SK-N-SH (cell line): ENCODE results near the gene DPF1. TPM values are rescaled to one million over a fixed set of nuclear protein-coding genes. Genes with fewer than 3 reads are reported as not detected.

Experiments used
- CTCF ChIA-PET: fragments of 300-600, 350-600 bp; formaldehyde crosslinking; extraction: SDS; loops from one replicate; lab custom pipeline; 2021; lab: Yijun Ruan, JAX
- POLR2A ChIA-PET: fragments of 350-600 bp; sonication (Branson Sonifier 250); formaldehyde crosslinking; extraction: SDS; loops from one replicate; lab custom pipeline; 2020; ENCODE audit warnings: antibody characterized with exemption, inconsistent platforms; lab: Yijun Ruan, JAX
- DNase-seq: peaks from one replicate; pipeline ENCODE4 v3.0.0; 2012
- H2AFZ ChIP-seq: fragments of 200-600 bp; sonication (generic); 2 replicates; pipeline ENCODE4 v1.8.1; 2016; ENCODE audit warnings: antibody characterized with exemption, mild to moderate bottlenecking, low read depth
- H3F3A ChIP-seq: fragments of 200-600 bp; sonication (generic); replicated peaks from 2 replicates; pipeline ENCODE3; 2016; ENCODE audit warnings: antibody characterized with exemption, mild to moderate bottlenecking; ENCODE audit not compliant: insufficient read depth
- H3K27ac ChIP-seq, 2 experiments: fragments of 200-500 bp in 1 of 2; fragments of 200-600 bp in 1 of 2; sonication (Bioruptor generic) in 1 of 2; sonication (generic), shearing (Covaris generic) in 1 of 2; 2 replicates each; pipeline versions ENCODE4 v1.5.1 to v1.6.1; 2014 to 2016; ENCODE audit warnings: low read depth in 2 of 2, inconsistent platforms in 1 of 2, low read length in 1 of 2, mild to moderate bottlenecking in 1 of 2, mixed read lengths in 1 of 2
- H3K27me3 ChIP-seq: fragments of 200-600 bp; sonication (generic), shearing (Covaris generic); 2 replicates; pipeline ENCODE4 v1.6.1; 2016; ENCODE audit warnings: mixed run types; ENCODE audit not compliant: insufficient read depth
- H3K36me3 ChIP-seq, 2 experiments: fragments of 200-500 bp in 1 of 2; fragments of 200-600 bp in 1 of 2; sonication (Bioruptor generic) in 1 of 2; sonication (generic) in 1 of 2; replicated peaks in 1 of 2; 2 replicates each; pipeline versions ENCODE3 to v1.5.1; 2014 to 2016; ENCODE audit warnings: low read length in 1 of 2, mild to moderate bottlenecking in 1 of 2; ENCODE audit not compliant: insufficient read depth in 2 of 2, control insufficient read depth in 1 of 2
- H3K4me1 ChIP-seq, 2 experiments: fragments of 200-500 bp in 1 of 2; fragments of 200-600 bp in 1 of 2; sonication (Bioruptor generic) in 1 of 2; sonication (generic), shearing (Covaris generic) in 1 of 2; 2 replicates each; pipeline versions ENCODE4 v1.5.1 to v1.6.1; 2014 to 2016; ENCODE audit warnings: low read depth in 1 of 2, low read length in 1 of 2, mixed run types in 1 of 2; ENCODE audit not compliant: insufficient read depth in 2 of 2, control insufficient read depth in 1 of 2
- H3K4me2 ChIP-seq: fragments of 200-600 bp; sonication (generic), shearing (Covaris generic); 2 replicates; pipeline ENCODE4 v1.6.1; 2017; ENCODE audit warnings: mixed run types
- H3K4me3 ChIP-seq, 2 experiments: fragments of 200-500 bp in 1 of 2; fragments of 200-600 bp in 1 of 2; sonication (Bioruptor generic) in 1 of 2; sonication (generic), shearing (Covaris generic) in 1 of 2; 2 replicates each; pipeline versions ENCODE4 v1.5.1 to v1.8.1; 2014 to 2016; ENCODE audit warnings: low read depth in 2 of 2, inconsistent platforms in 1 of 2, low read length in 1 of 2, mild to moderate bottlenecking in 1 of 2, mixed read lengths in 1 of 2, moderate library complexity in 1 of 2
- H3K79me2 ChIP-seq: fragments of 200-600 bp; sonication (generic); 2 replicates; pipeline ENCODE4 v1.8.1; 2017; ENCODE audit warnings: mild to moderate bottlenecking; ENCODE audit not compliant: insufficient read depth
- H3K9ac ChIP-seq: fragments of 200-600 bp; sonication (generic); 2 replicates; pipeline ENCODE4 v1.6.1; 2017; ENCODE audit warnings: mixed run types
- H3K9me2 ChIP-seq: fragments of 200-600 bp; sonication (generic); 2 replicates; pipeline ENCODE4 v1.6.1; 2017; ENCODE audit warnings: mixed run types
- H3K9me3 ChIP-seq: fragments of 200-600 bp; sonication (generic); 2 replicates; pipeline ENCODE4 v1.6.1; 2017; ENCODE audit warnings: mixed run types, mild to moderate bottlenecking, moderate library complexity
- H4K20me1 ChIP-seq: fragments of 200-600 bp; sonication (generic); 2 replicates; pipeline ENCODE4 v1.6.1; 2017; ENCODE audit warnings: mild to moderate bottlenecking, mixed run types; ENCODE audit not compliant: insufficient read depth
- CHD2 ChIP-seq: fragments of 150-350 bp; IDR thresholded peaks from 2 replicates; pipeline ENCODE4 v1.6.1; 2018; ENCODE audit warnings: low read length; ENCODE audit not compliant: partially characterized antibody
- CTCF ChIP-seq: fragments of 200-600 bp; sonication (generic); IDR thresholded peaks from 2 replicates; pipeline ENCODE4 v1.6.1; 2017; ENCODE audit warnings: antibody characterized with exemption, mild to moderate bottlenecking, moderate library complexity
- ELF1 ChIP-seq: IDR thresholded peaks from 2 replicates; pipeline ENCODE4 v1.4.0; 2012
- FOSL2 ChIP-seq: IDR thresholded peaks from 2 replicates; pipeline ENCODE4 v1.4.0; 2012; ENCODE audit warnings: low read depth, mild to moderate bottlenecking, moderate library complexity, borderline replicate concordance
- IRF3 ChIP-seq: fragments of 150-350 bp; IDR thresholded peaks from 2 replicates; pipeline ENCODE4 v1.6.1; 2016; ENCODE audit warnings: mild to moderate bottlenecking, low read depth, low read length
- MAX ChIP-seq: IDR thresholded peaks from 2 replicates; pipeline ENCODE4 v1.4.0; 2012; ENCODE audit warnings: low read depth
- MXI1 ChIP-seq: IDR thresholded peaks from 2 replicates; pipeline ENCODE4 v1.6.1; 2012; ENCODE audit warnings: mild to moderate bottlenecking, low read depth, low read length, improper control_type of control experiment
- PBX3 ChIP-seq: IDR thresholded peaks from 2 replicates; pipeline ENCODE4; 2012
- POLR2AphosphoS5 ChIP-seq: IDR thresholded peaks from 2 replicates; pipeline ENCODE4 v1.6.1; 2012; ENCODE audit warnings: low read depth, low read length
- RAD21 ChIP-seq: IDR thresholded peaks from 2 replicates; pipeline ENCODE4 v1.6.1; 2012; ENCODE audit warnings: mild to moderate bottlenecking, low read length
- REST ChIP-seq: IDR thresholded peaks from 2 replicates; pipeline ENCODE4 v1.6.1; 2012; ENCODE audit warnings: mild to moderate bottlenecking, low read depth, low read length, moderate library complexity
- SIN3A ChIP-seq: IDR thresholded peaks from 2 replicates; pipeline ENCODE4 v1.6.1; 2012; ENCODE audit warnings: low read depth, mild to moderate bottlenecking, low read length, moderate library complexity, borderline replicate concordance
- SMC3 ChIP-seq: IDR thresholded peaks from 2 replicates; pipeline ENCODE4 v1.6.1; 2012; ENCODE audit warnings: low read depth, low read length, improper control_type of control experiment
- TAF1 ChIP-seq: IDR thresholded peaks from 2 replicates; pipeline ENCODE4 v1.6.1; 2012; ENCODE audit warnings: low read depth, mild to moderate bottlenecking, low read length, moderate library complexity, borderline replicate concordance
- USF1 ChIP-seq: IDR thresholded peaks from 2 replicates; pipeline ENCODE4 v1.4.0; 2012; ENCODE audit warnings: low read depth, borderline replicate concordance
- YY1 ChIP-seq: IDR thresholded peaks from 2 replicates; pipeline ENCODE4 v1.4.0; 2012; ENCODE audit warnings: low read depth, mild to moderate bottlenecking
- ZBTB33 ChIP-seq: IDR thresholded peaks from 2 replicates; pipeline ENCODE4 v1.4.0; 2012; ENCODE audit warnings: low read depth, borderline replicate concordance
- WGBS: methylation state at CpG from one replicate; pipeline ENCODE4 v1.1.6; 2017; ENCODE audit warnings: low lambda C conversion rate; 5-methylcytosine and 5-hydroxymethylcytosine counted together
- polyA plus RNA-seq, 3 experiments: library from polyadenylated mRNA; depleted of rRNA; stranded (reverse); fragments of >200 nt; gene quantifications; 2 replicates each; pipeline ENCODE4 v1.2.3, GENCODE V29; 2012

The DPF1 gene
- polyA plus RNA-seq (2012; rRNA removed) = 4.3 and 4.8 TPM in 2 replicates
- 3.0 and 3.9 TPM in 2 replicates for polyA plus RNA-seq (2012; cell fraction: cytosol; rRNA removed)
- polyA plus RNA-seq (2012; cell fraction: nucleus; rRNA removed) = 12.6 and 17.8 TPM in 2 replicates

GRCh38 chr19:38224014-38224862, at the start of gene DPF1:
Gene DPF1 (minus strand): TSS chr19:38224222. CDS start chr19:38224142, 80 bp downstream.
- Histone ChIP-seq H2AFZ (peak within 1 kb of the TSS; percentile 77), H3K9me2 (no peaks in the 10 kb centered on the region), H3K4me2 (peak within 1 kb of the TSS; percentile 81), H3K36me3 (no peaks in the 10 kb centered on the region), H3K79me2 (peaks cover 7% of the 10 kb centered on the region; the same call in 1 of the 2 replicates), H3K4me3 (peak within 1 kb of the TSS; percentile 53 to 65), H3K27ac (peak within 1 kb of the TSS in 1 of 2 experiments; percentile 31; a peak in 1 of 4 replicates), H3K4me1 (peaks cover 0 to 9% of the 10 kb centered on the region in 2 experiments; a peak in 1 of 4 replicates), H3K9ac (peak within 1 kb of the TSS; percentile 67), H4K20me1 (no peaks in the 10 kb centered on the region), H3K27me3 (no peaks in the 10 kb centered on the region), H3F3A (peaks cover 9% of the 10 kb centered on the region), H3K9me3 (no peaks in the 10 kb centered on the region)
- CTCF ChIA-PET = interaction anchor here (1.1 to 1.9 kb wide), 5 partner anchors 7 to 321 kb away, joined by 3 to 13 read pairs (median 6); no protein-coding TSS in a partner anchor
- DNase-seq = peak; percentile 99
- WGBS = 5% methylated on average over 29 of the region's 61 CpGs
- POLR2A ChIA-PET = no interaction called here
- TF ChIP-seq SIN3A (0 out of 2 replicates have a peak, but pooled peaks have one; percentile 37), CHD2 (peak; percentile 89), TAF1 (peak; percentile 52; the same call in 1 of the 2 replicates), YY1 (peak; percentile 80; the same call in 1 of the 2 replicates), MXI1 (peak; percentile 55), SMC3 (peak; percentile 22; the same call in 1 of the 2 replicates), CTCF (peak; percentile 28), RAD21 (0 out of 2 replicates have a peak, but pooled peaks have one; percentile 11), REST (no peak), MAX (peak; percentile 64; the same call in 1 of the 2 replicates), USF1 (peak; percentile 66; the same call in 1 of the 2 replicates), FOSL2 (no peak), ZBTB33 (no peak), POLR2AphosphoS5 (0 out of 2 replicates have a peak, but pooled peaks have one; percentile 21), ELF1 (no peak), IRF3 (no peak), PBX3 (peak; percentile 50; the same call in 1 of the 2 replicates)
